ENCODE data around the gene NAGLU. TPM values are rescaled to one million over a fixed set of nuclear protein-coding genes. Genes with fewer than 3 reads are reported as not detected.
A peak's percentile ranks its signal among the peaks of the same experiment; 100 is the strongest.

NAGLU gene
- total and polyA plus RNA-seq, 2 of the 13 experiments (the other 11 are each of a cell fraction or from before 2014, with no cell fraction given): 28.2 to 40.1 TPM

GRCh38 chr17:42541041-42541833 lies 5.2 kb downstream of the NAGLU start (continued):
- TF ChIP-seq NR0B2 (CRISPR knock-in tag; IDR thresholded peaks at IDR 0.05) (peak; percentile 49; the same call in 1 of the 2 replicates), SMAD1 (CRISPR knock-in tag; IDR thresholded peaks at IDR 0.05; ENCODE audit: borderline replicate concordance, low read depth) (no peak; the same call in 1 of the 2 replicates), HOXA3 (CRISPR knock-in tag; IDR thresholded peaks at IDR 0.05) (peak; percentile 84), PITX1 (CRISPR knock-in tag; IDR thresholded peaks at IDR 0.05) (peak; percentile 74; the same call in 1 of the 2 replicates), ZNF770 (CRISPR knock-in tag; IDR thresholded peaks at IDR 0.05) (no peak), ZNF121 (CRISPR knock-in tag; IDR thresholded peaks at IDR 0.05) (peak; percentile 56; the same call in 1 of the 2 replicates), ZNF780A (CRISPR knock-in tag; IDR thresholded peaks at IDR 0.05) (no peak), NFE2 (CRISPR knock-in tag; IDR thresholded peaks at IDR 0.05) (0 out of 2 replicates have a peak, but pooled peaks have one; percentile 30), ARID2 (CRISPR knock-in tag; IDR thresholded peaks at IDR 0.05; ENCODE audit: borderline replicate concordance) (no peak), ZBTB3 (CRISPR knock-in tag; IDR thresholded peaks at IDR 0.05; ENCODE audit: borderline replicate concordance, low read depth) (peak; percentile 48; the same call in 1 of the 2 replicates), ZNF724P (CRISPR knock-in tag; IDR thresholded peaks at IDR 0.05; ENCODE audit: borderline replicate concordance) (no peak), USF2 (IDR thresholded peaks at IDR 0.05; ENCODE audit: low read depth, low read length) (no peak), USF2 (CRISPR knock-in tag; IDR thresholded peaks at IDR 0.05; ENCODE audit: borderline replicate concordance) (peak; percentile 61; the same call in 1 of the 2 replicates), SMARCC2 (IDR thresholded peaks at IDR 0.05) (no peak), TOPORS (CRISPR knock-in tag; IDR thresholded peaks at IDR 0.05) (no peak), ASH2L (IDR thresholded peaks at IDR 0.05; ENCODE audit: insufficient read length, low read depth, low read length) (peak; percentile 44), TP53 (CRISPR knock-in tag; conservative IDR thresholded peaks at IDR 0.05) (no peak), FOXP1 (IDR thresholded peaks at IDR 0.05) (no peak), FOXP1 (CRISPR knock-in tag; IDR thresholded peaks at IDR 0.05) (peak; percentile 73), NRL (CRISPR knock-in tag; IDR thresholded peaks at IDR 0.05; ENCODE audit: borderline replicate concordance) (peak; percentile 75), MLLT10 (CRISPR knock-in tag; IDR thresholded peaks at IDR 0.05) (no peak), ISX (CRISPR knock-in tag; conservative IDR thresholded peaks at IDR 0.05) (no peak), HNF4A (CRISPR knock-in tag; IDR thresholded peaks at IDR 0.05) (peak; percentile 77), MLX (CRISPR knock-in tag; IDR thresholded peaks at IDR 0.05) (peak; percentile 76), NFE2L1 (CRISPR knock-in tag; IDR thresholded peaks at IDR 0.05; ENCODE audit: borderline replicate concordance) (no peak), ZZZ3 (CRISPR knock-in tag; IDR thresholded peaks at IDR 0.05; ENCODE audit: borderline replicate concordance) (0 out of 2 replicates have a peak, but pooled peaks have one; percentile 63)

All from HepG2 (cell line).